HUES6 (cell line): ENCODE results near the gene ERMAP.
"Not testable (repeated sequence)": the region's sequence is repeated elsewhere in the genome, so short reads cannot be mapped to it uniquely, and the experiment has no call there.

Experiments
- H3K27ac ChIP-seq: 2 replicates; pipeline ENCODE4 v1.7.0; 2013; ENCODE audit warnings: low read depth, mild to moderate bottlenecking, low read length, inconsistent platforms
- H3K27me3 ChIP-seq: 2 replicates; pipeline ENCODE4 v1.6.1; 2013; ENCODE audit warnings: low read length; ENCODE audit not compliant: control insufficient read depth, insufficient read depth
- H3K36me3 ChIP-seq: 2 replicates; pipeline ENCODE4 v1.6.1; 2013; ENCODE audit warnings: low read length; ENCODE audit not compliant: control insufficient read depth, insufficient read depth
- H3K4me1 ChIP-seq: 2 replicates; pipeline ENCODE4 v1.6.1; 2013; ENCODE audit warnings: low read length; ENCODE audit not compliant: control insufficient read depth, insufficient read depth
- H3K4me3 ChIP-seq: 2 replicates; pipeline ENCODE4 v1.5.1; 2013; ENCODE audit warnings: low read depth, low read length
- H3K9ac ChIP-seq: one replicate; pipeline ENCODE4 v1.6.1; 2013; ENCODE audit warnings: mild to moderate bottlenecking, low read length
- H3K9me3 ChIP-seq: 2 replicates; pipeline ENCODE4 v1.6.1; 2013; ENCODE audit warnings: low read depth, low read length; ENCODE audit not compliant: control insufficient read depth, insufficient read depth

ERMAP gene

GRCh38 chr1:42856554-42856953 lies 39.6 kb downstream of the ERMAP start:
- H3K4me1 ChIP-seq, H3K9ac ChIP-seq, H3K27ac ChIP-seq, H3K9me3 ChIP-seq, H3K27me3 ChIP-seq, H3K4me3 ChIP-seq: not testable (repeated sequence)
- peaks cover 14% of the 10 kb centered on the region for H3K36me3 ChIP-seq

GRCh38 chr1:42859366-42859765 lies 42.4 kb downstream of the ERMAP start:
- H3K36me3 ChIP-seq, H3K4me1 ChIP-seq, H3K27ac ChIP-seq, H3K9ac ChIP-seq, H3K4me3 ChIP-seq, H3K27me3 ChIP-seq, H3K9me3 ChIP-seq: not testable (repeated sequence)

GRCh38 chr1:42860339-42861013 lies 43.6 kb downstream of the ERMAP start:
- no peak overlapping the region for H3K4me3 ChIP-seq
- H3K27me3 ChIP-seq: no peaks in the 10 kb centered on the region
- H3K9me3 ChIP-seq: no peaks in the 10 kb centered on the region

GRCh38 chr1:42861014-42861399 lies 44.1 kb downstream of the ERMAP start:
- Histone ChIP-seq H3K27me3 (no peaks in the 10 kb centered on the region), H3K9me3 (no peaks in the 10 kb centered on the region), H3K36me3 (no peaks in the 10 kb centered on the region), H3K27ac (no peak overlapping the region), H3K4me1 (no peaks in the 10 kb centered on the region; the same call in 1 of the 2 replicates), H3K4me3 (no peak overlapping the region), H3K9ac (no peak overlapping the region)

More at GRCh38 chr1:42860339-42861013, 43.6 kb downstream of the ERMAP start:
- Histone ChIP-seq H3K9ac (no peak overlapping the region), H3K27ac (no peak overlapping the region), H3K4me1 (no peaks in the 10 kb centered on the region; the same call in 1 of the 2 replicates), H3K36me3 (no peaks in the 10 kb centered on the region)

GRCh38 chr1:42866549-42866948 lies 49.6 kb downstream of the ERMAP start:
- no peak overlapping the region for H3K9ac ChIP-seq
- H3K36me3 ChIP-seq: no peaks in the 10 kb centered on the region
- no peaks in the 10 kb centered on the region for H3K9me3 ChIP-seq
- H3K27ac ChIP-seq: no peak overlapping the region
- H3K27me3 ChIP-seq: no peaks in the 10 kb centered on the region
- no peak overlapping the region for H3K4me3 ChIP-seq
- H3K4me1 ChIP-seq: no peaks in the 10 kb centered on the region

GRCh38 chr1:42868466-42868865 lies 51.5 kb downstream of the ERMAP start:
- H3K36me3 ChIP-seq, H3K4me1 ChIP-seq, H3K27me3 ChIP-seq, H3K9ac ChIP-seq, H3K27ac ChIP-seq, H3K4me3 ChIP-seq, H3K9me3 ChIP-seq: not testable (repeated sequence)

DNA sequence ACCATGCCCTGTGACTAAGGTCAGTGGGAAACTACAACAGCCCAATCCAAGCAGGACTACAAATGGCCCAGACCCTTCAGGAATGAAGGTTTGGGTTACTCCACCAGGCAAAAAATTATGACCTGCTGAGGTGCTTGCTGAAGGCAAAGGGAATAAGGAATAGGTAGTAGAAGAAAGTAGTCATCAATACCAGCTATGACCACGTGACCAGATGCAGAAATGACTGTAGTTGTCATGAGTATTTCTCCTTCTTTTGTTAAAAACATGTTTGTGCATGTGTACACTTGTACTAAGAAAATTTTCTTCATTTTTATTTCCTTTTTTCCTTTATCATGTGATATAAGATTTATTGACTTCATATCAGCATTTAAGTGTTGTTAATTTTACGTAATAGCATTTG lies 52.3 kb downstream of the ERMAP start:
- H3K4me3 ChIP-seq, H3K9ac ChIP-seq, H3K9me3 ChIP-seq, H3K4me1 ChIP-seq, H3K27me3 ChIP-seq, H3K36me3 ChIP-seq, H3K27ac ChIP-seq: not testable (repeated sequence)

DNA sequence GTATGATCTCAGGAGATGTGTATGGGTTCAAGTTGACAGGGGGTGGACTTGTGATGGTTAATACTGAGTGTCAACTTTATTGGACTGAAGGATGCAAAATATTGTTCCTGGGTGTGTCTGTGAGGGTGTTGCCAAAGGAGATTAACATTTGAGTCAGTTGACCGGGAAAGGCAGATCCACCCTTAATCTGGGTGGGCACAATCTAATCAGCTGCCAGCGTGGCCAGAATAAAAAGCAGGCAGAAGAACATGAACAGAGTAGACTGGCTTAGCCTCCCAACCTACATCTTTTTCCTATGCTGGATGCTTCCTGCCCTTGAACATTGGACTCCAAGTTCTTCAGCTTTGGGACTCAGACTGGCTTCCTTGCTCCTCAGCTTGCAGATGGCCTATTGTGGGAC lies 52.8 kb downstream of the ERMAP start:
- not testable (repeated sequence) for H3K9me3 ChIP-seq, H3K27me3 ChIP-seq, H3K9ac ChIP-seq, H3K4me1 ChIP-seq, H3K36me3 ChIP-seq, H3K27ac ChIP-seq, H3K4me3 ChIP-seq

DNA sequence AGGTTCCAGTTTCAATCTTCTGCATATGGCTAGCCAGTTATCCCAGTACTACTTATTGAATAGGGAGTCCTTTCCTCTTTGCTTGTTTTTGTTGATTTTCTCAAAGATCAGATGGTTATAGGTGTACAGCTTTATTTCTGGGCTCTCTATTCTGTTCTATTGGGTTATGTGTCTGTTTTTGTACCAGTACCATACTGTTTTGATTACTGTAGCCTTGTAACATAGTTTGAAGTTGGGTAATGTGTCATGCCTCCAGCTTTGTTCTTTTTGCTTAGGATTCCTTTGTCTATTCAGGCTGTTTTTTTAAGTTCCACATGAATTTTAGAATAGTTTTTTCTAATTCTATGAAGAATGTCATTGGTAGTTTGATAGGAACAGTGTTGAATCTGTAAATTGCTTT lies 56.2 kb downstream of the ERMAP start:
- not testable (repeated sequence) for H3K36me3 ChIP-seq, H3K27me3 ChIP-seq, H3K4me1 ChIP-seq, H3K9me3 ChIP-seq, H3K9ac ChIP-seq, H3K4me3 ChIP-seq, H3K27ac ChIP-seq

GRCh38 chr1:42873670-42874069 lies 56.7 kb downstream of the ERMAP start:
- H3K9ac ChIP-seq: no peak overlapping the region
- H3K9me3 ChIP-seq: peaks cover 3% of the 10 kb centered on the region; the same call in 1 of the 2 replicates
- peaks cover 5% of the 10 kb centered on the region; the same call in 1 of the 2 replicates for H3K4me1 ChIP-seq
- no peaks in the 10 kb centered on the region for H3K36me3 ChIP-seq
- no peak overlapping the region for H3K27ac ChIP-seq
- no peaks in the 10 kb centered on the region for H3K27me3 ChIP-seq
- H3K4me3 ChIP-seq: no peak overlapping the region

DNA sequence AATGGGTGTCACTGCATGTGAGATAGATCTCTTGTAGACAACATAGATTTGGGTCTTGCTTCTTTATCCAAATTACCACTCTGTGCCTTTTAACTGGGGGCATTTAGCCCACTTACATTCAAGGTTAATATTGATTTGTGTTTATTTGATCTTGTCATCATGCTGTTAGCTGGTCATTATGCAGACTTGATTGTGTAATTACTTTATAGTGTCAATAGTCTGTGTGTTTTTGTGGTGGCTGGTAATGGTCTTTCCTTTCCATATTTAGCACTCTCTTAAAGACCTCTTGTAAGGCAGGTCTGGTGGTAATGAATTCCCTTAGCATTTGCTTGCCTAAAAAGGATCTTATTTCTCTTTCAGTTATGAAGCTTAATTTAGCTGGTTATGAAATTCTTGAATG lies 59.1 kb downstream of the ERMAP start:
- no peak overlapping the region for H3K9ac ChIP-seq

DNA sequence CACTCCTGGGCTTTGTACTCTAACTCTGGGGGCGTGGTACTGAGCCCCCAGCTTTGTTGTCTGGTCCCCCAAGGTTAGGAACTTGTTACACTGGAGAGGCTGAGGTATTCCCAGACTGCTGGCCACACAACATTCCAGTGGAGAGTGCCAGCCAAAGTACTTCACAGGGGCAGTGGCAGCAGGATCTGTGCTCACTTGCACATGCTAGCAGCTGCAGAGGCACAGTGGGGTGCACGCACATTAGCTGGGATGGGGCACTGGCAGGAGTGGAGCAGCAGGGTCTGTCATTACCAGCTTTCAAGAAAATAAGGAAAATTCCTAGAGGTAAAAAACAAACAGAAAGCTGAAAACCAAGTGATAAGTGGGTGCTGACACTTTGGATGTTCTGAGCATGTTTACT lies 60.5 kb downstream of the ERMAP start:
- no peak overlapping the region for H3K27ac ChIP-seq
- H3K27me3 ChIP-seq: no peaks in the 10 kb centered on the region
- no peak overlapping the region for H3K4me3 ChIP-seq
- no peak overlapping the region for H3K9ac ChIP-seq
- peaks cover 12% of the 10 kb centered on the region for H3K9me3 ChIP-seq
- peaks cover 5% of the 10 kb centered on the region; the same call in 1 of the 2 replicates for H3K4me1 ChIP-seq
- H3K36me3 ChIP-seq: no peaks in the 10 kb centered on the region

More for the DNA sequence above, 59.1 kb downstream of the ERMAP start:
- Histone ChIP-seq H3K27ac (no peak overlapping the region), H3K27me3 (no peaks in the 10 kb centered on the region), H3K9me3 (peaks cover 12% of the 10 kb centered on the region), H3K4me3 (no peak overlapping the region), H3K36me3 (no peaks in the 10 kb centered on the region), H3K4me1 (peaks cover 5% of the 10 kb centered on the region; the same call in 1 of the 2 replicates)
